Measurements from ENCODE around the gene RPAIN.
"Not testable (repeated sequence)": the region's sequence is repeated elsewhere in the genome, so short reads cannot be mapped to it uniquely, and the experiment has no call there.

The RPAIN gene

GRCh38 chr17:5429191-5429887 lies 9.4 kb downstream of the RPAIN start:
- no peak for DNase-seq (ENCODE audit: insufficient read length, low spot score)
- FAIRE-seq = no peak
- no peak for TF ChIP-seq CTCF (IDR thresholded peaks at IDR 0.05; ENCODE audit: insufficient read depth, missing control alignments)

- TF ChIP-seq CTCF (IDR thresholded peaks at IDR 0.05; ENCODE audit: insufficient read depth, missing control alignments) = no peak
- no peak for DNase-seq (ENCODE audit: insufficient read length, low spot score)
- no peak for FAIRE-seq
Observed at GRCh38 chr17:5430413-5430999, 10.5 kb downstream of the RPAIN start.

GRCh38 chr17:5431234-5431633 lies 11.3 kb downstream of the RPAIN start:
- not testable (repeated sequence) for FAIRE-seq; DNase-seq (ENCODE audit: insufficient read length, low spot score)

GRCh38 chr17:5431949-5432556 lies 12.1 kb downstream of the RPAIN start:
- DNase-seq (ENCODE audit: insufficient read length, low spot score) (no peak), FAIRE-seq (no peak)
- no peak for TF ChIP-seq CTCF (IDR thresholded peaks at IDR 0.05; ENCODE audit: insufficient read depth, missing control alignments)

GRCh38 chr17:5434984-5435383 lies 15.0 kb downstream of the RPAIN start:
- DNase-seq (ENCODE audit: insufficient read length, low spot score) (no peak), FAIRE-seq (no peak)
- no peak for TF ChIP-seq CTCF (IDR thresholded peaks at IDR 0.05; ENCODE audit: insufficient read depth, missing control alignments)

GRCh38 chr17:5435781-5436315 lies 15.9 kb downstream of the RPAIN start:
- not testable (repeated sequence) for DNase-seq (ENCODE audit: insufficient read length, low spot score); FAIRE-seq

GRCh38 chr17:5437721-5438317 lies 17.8 kb downstream of the RPAIN start:
- TF ChIP-seq CTCF (IDR thresholded peaks at IDR 0.05; ENCODE audit: insufficient read depth, missing control alignments) = no peak
- no peak for FAIRE-seq
- no peak for DNase-seq (ENCODE audit: insufficient read length, low spot score)

All from D721Med (cell line).